ENCODE measurements around the gene RNF167. TPM values are rescaled to one million over a fixed set of nuclear protein-coding genes. Genes with fewer than 3 reads are reported as not detected.

RNF167 gene
- total RNA-seq, 6 experiments from 2014 or later: 88.3 to 122 (median 97.6) TPM

GRCh38 chr17:4970273-4970672, 30.2 kb downstream of the RNF167 start:
- TF ChIP-seq CTCF (IDR thresholded peaks at IDR 0.05): no peak
- H3K9me3 Mint-ChIP-seq: peaks cover 4% of the 10 kb centered on the region; the same call in 1 of the 2 replicates
- peaks cover 10% of the 10 kb centered on the region for H3K27me3 Mint-ChIP-seq (ENCODE audit: insufficient read depth)
- no peak for DNase-seq
- H3K4me3 Mint-ChIP-seq: no peak overlapping the region
- peaks cover 31% of the 10 kb centered on the region for H3K36me3 Mint-ChIP-seq (ENCODE audit: low read depth)
- peaks cover 12% of the 10 kb centered on the region for H3K4me1 Mint-ChIP-seq (ENCODE audit: low read depth)
- no peak overlapping the region for H3K27ac Mint-ChIP-seq

- no peak overlapping the region for H3K27ac Mint-ChIP-seq
- DNase-seq: no peak
- H3K4me3 Mint-ChIP-seq: no peak overlapping the region
- peaks cover 19% of the 10 kb centered on the region for H3K36me3 Mint-ChIP-seq (ENCODE audit: low read depth)
- no peak for TF ChIP-seq CTCF (IDR thresholded peaks at IDR 0.05)
- H3K4me1 Mint-ChIP-seq (ENCODE audit: low read depth): no peaks in the 10 kb centered on the region
- peaks cover 3% of the 10 kb centered on the region; the same call in 1 of the 2 replicates for H3K27me3 Mint-ChIP-seq (ENCODE audit: insufficient read depth)
- H3K9me3 Mint-ChIP-seq: no peaks in the 10 kb centered on the region
These were observed 31.8 kb downstream of the RNF167 start for GRCh38 chr17:4971826-4972225.

- H3K4me3 Mint-ChIP-seq: no peak overlapping the region
- no peak for TF ChIP-seq CTCF (IDR thresholded peaks at IDR 0.05)
- DNase-seq: no peak
- peaks cover 3% of the 10 kb centered on the region; the same call in 1 of the 2 replicates for H3K27me3 Mint-ChIP-seq (ENCODE audit: insufficient read depth)
- H3K4me1 Mint-ChIP-seq (ENCODE audit: low read depth): no peaks in the 10 kb centered on the region
- no peak overlapping the region for H3K27ac Mint-ChIP-seq
- H3K9me3 Mint-ChIP-seq: no peaks in the 10 kb centered on the region
- H3K36me3 Mint-ChIP-seq (ENCODE audit: low read depth): peaks cover 19% of the 10 kb centered on the region
These were observed 32.3 kb downstream of the RNF167 start for GRCh38 chr17:4972322-4972721.

GRCh38 chr17:4972752-4973151, 32.7 kb downstream of the RNF167 start:
- no peak for DNase-seq
- no peak overlapping the region for H3K4me3 Mint-ChIP-seq
- TF ChIP-seq CTCF (IDR thresholded peaks at IDR 0.05): no peak
- peaks cover 3% of the 10 kb centered on the region; the same call in 1 of the 2 replicates for H3K27me3 Mint-ChIP-seq (ENCODE audit: insufficient read depth)
- no peaks in the 10 kb centered on the region for H3K9me3 Mint-ChIP-seq
- no peaks in the 10 kb centered on the region for H3K4me1 Mint-ChIP-seq (ENCODE audit: low read depth)
- H3K36me3 Mint-ChIP-seq (ENCODE audit: low read depth): peaks cover 19% of the 10 kb centered on the region
- no peak overlapping the region for H3K27ac Mint-ChIP-seq

- DNase-seq: no peak
- Mint-ChIP-seq H3K27ac (no peak overlapping the region; the same call in 1 of the 2 replicates), H3K36me3 (ENCODE audit: low read depth) (peaks cover 19% of the 10 kb centered on the region), H3K9me3 (no peaks in the 10 kb centered on the region), H3K27me3 (ENCODE audit: insufficient read depth) (peaks cover 3% of the 10 kb centered on the region; the same call in 1 of the 2 replicates), H3K4me1 (ENCODE audit: low read depth) (no peaks in the 10 kb centered on the region), H3K4me3 (no peak overlapping the region)
- no peak for TF ChIP-seq CTCF (IDR thresholded peaks at IDR 0.05)
These were observed 33.4 kb downstream of the RNF167 start for GRCh38 chr17:4973256-4974114.
